ENCODE measurements around the gene METTL4.

The METTL4 gene, protein sequence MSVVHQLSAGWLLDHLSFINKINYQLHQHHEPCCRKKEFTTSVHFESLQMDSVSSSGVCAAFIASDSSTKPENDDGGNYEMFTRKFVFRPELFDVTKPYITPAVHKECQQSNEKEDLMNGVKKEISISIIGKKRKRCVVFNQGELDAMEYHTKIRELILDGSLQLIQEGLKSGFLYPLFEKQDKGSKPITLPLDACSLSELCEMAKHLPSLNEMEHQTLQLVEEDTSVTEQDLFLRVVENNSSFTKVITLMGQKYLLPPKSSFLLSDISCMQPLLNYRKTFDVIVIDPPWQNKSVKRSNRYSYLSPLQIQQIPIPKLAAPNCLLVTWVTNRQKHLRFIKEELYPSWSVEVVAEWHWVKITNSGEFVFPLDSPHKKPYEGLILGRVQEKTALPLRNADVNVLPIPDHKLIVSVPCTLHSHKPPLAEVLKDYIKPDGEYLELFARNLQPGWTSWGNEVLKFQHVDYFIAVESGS

DNA sequence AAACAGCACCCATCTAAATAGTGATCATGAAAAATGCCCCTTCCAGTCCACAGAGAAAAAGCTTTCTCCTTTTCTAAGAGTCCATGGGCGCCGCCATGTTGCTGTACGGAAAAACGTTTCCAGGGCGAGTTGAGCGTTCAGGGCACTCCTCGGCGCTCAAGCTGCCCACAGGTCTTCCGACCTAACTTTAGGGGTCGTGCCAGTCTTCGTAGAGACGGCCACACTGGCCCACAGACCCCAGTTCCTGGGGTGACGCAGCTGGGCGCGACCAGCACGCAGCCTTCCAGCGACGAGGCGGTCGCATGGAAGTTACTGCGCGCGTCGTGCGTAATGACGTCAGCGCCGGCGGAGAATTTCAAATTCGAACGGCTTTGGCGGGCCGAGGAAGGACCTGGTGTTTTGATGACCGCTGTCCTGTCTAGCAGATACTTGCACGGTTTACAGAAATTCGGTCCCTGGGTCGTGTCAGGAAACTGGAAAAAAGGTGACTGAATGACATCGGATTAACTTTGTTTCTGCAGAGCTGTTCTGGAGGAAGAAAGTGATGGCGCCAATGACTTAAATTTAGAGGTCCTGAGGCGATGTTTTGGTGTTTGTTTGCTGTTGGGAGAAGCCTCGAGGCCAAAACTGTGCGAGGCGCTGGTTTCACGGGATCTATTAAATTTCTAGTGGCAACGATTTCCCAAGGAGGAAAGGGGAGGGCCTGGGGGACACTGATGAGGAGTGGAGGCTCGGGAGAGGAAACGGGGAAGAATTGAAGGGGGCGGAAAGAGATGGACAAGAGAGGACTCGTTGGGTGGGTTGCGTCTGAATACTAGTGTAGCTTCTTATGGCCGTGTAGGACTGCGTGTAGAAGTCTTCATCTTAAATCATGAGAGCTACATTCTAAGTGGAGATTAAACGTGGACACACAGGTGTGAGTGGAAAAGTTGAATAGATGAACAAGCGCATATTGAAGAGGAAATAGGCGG is at the start of gene METTL4, which contains the start of gene NDC80:
Gene METTL4, minus strand, starts transcription at position 306 of the 971 bp plus-strand sequence. CDS start 4,289 bp downstream, outside the sequence.
Gene NDC80, plus strand, starts transcription at position 358 of the 971 bp plus-strand sequence. CDS start 1,429 bp downstream, outside the sequence.
- peak; percentile 93 for DNase-seq

DNA sequence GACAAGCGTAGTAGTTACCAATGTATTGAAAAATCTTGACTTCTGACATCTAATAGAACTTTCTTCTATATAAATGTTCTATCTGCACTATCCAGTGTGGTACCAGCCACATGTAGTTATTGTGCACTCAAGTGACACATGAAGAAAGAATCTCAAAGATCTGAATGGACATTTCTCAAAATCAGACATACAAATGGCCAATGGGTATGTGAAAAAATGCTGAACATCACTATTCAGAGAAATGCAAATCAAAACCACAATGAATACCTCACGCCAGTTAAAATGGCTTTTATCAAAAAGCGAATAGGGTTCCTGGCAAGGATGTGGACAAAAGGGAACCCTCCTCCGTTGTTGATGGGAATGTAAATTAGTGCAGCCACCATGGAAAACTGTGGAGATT is 46.7 kb upstream of the METTL4 start:
- DNase-seq = no peak

DNA sequence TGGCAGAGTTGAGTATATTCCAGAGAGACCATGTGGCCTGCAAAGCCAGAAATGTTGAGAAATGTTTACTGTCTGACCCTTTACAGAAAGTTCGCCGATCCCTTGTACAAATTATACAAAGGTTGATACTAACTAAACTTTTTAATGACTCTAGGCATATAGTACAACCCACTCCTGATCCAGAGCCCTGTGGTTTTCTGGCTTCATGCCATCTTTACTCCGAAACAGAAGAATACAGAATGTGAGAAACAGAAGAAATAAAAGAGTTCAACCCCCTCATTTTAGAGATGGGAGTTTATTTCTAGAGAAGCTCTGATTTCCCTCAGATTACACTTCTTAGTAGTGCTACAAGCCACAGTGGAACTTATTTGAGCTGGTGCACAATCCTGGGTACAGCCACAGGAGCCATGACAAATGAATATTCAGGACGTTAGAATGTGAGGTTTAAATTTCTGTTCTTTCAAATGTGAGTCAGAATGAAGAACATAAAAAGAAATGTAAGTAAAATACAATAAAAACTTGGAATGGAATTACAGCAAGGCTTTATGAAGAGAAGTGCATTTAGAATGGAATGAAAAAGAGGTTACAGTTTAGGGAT is 46.2 kb upstream of the METTL4 start:
- no peak for DNase-seq

DNA sequence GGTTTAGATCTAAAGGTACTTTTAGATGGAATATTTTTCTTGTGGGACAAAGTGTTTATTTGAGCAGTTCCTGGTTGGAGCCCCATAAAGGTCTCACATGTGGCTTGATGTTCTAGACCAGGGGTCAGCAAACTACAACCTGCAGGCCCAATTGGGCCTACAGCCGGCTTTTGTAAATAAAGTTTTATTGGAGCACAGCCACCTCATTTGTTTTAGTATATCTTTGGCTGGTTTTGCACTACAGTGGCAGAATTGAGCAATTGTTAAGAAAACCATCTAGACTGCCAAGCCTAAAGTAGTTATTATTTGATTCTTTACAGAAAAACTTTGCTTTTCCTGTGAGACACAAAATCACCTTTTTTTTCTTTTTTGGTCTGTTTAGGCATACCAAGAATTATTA is 41.7 kb upstream of the METTL4 start:
- DNase-seq = no peak

DNA sequence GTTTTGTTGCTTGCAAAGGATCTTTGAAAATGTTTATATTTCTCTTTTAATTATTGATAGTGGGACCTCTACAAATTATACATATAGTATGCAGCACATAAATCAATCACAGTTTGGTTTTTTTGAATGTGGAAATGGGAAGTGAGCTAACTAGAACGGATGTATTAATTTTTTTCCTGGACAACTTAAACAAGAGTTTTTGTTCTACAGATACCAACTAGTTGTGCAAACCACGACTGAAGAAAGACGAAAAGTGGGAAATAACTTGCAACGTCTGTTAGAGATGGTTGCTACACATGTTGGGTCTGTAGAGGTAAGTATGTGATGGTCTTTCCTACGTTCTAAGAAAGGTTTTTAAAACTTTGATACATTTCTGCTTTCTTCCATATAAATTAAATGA is 39.2 kb upstream of the METTL4 start:
- DNase-seq = no peak

DNA sequence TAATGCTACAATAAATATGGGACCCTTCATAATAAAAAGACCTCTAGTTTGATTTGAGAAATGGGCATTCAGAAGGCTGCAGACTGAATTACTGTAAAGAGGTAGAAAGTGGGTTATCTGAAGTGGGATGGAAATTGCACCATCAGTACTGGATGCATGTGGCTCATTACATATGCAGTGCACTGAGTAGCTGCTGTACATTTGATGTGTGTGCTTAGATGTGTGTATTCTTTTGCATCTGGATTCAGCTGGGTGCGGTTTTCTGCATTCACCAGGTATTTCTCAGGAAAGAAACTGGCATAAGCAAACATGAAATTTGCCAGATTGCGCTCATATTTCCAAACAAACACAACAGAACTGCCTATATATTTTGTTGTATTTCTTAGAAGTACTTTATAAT is 38.3 kb upstream of the METTL4 start:
- DNase-seq = no peak

DNA sequence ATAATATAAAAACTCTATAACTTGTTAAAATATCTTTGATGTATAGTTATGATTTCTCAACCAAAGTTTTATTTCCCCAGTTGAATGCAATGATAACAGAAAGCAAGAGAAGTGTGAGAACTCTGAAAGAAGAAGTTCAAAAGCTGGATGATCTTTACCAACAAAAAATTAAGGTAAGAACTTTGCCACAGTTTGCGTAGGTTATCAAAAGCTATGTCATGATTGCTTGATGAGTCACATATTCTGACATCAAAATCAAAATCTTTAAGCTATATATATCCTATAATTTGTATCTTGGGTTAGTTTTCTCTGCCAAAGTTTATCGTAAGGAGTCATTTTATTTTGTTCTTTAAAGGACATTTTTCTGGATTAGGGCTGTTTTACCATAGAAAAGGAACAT is 35.0 kb upstream of the METTL4 start:
- DNase-seq = no peak

DNA sequence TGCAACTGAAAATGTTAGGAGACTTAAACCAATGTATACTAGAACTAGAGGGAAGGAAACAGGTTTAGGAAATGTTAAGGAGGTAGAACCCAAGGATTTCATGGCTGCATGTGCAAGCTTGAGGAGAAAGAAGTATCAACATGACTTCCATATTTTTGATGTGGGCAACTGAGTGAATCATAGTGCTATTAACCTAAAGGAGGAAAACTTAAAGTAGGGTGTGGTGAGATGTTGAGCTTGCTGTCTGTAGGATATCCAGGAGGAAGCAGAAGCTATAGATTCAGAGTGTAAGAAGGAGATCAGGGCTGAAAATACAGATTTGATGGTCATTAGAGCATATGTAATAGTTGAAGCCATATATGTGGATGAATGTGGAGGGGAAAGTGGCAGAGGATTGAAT is 31.5 kb upstream of the METTL4 start:
- no peak for DNase-seq

DNA sequence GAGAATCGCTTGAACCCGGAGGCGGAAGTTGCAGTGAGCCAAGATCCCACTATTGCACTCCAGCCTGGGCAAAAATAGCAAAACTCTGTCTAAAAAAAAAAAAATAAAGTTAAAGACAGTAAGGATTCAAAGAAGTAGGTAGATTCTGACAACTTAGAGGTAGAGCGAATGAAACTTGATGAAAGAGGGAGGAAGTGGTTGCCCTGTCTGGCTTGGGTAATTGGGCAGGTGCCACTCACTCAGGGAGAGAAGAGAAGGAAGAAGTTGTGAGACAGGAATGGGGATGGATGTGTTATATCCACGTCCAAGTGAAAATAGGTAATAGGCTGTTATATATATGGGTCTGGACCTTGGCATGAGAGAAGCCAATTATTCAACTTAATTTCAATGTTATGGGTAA is 26.3 kb upstream of the METTL4 start:
- DNase-seq = no peak

DNA sequence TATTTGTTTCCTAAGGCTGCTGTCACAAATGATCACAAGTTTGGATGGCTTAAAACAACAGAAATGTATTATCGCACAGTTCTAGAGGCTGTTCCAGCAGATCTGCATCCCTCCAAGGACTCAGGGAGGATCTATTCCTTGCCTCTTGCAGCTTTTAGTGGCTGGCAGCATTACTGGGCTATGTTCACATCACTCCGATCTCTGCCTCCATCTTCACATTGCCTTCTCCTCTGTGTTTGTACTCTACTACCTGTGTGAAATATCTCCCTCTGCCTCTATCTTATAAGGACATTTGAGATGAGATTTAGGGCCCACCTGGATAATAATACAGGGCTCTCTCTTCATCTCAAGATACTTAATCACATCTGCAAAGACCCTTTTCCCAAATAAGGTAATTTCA is 19.0 kb upstream of the METTL4 start:
- no peak for DNase-seq

DNA sequence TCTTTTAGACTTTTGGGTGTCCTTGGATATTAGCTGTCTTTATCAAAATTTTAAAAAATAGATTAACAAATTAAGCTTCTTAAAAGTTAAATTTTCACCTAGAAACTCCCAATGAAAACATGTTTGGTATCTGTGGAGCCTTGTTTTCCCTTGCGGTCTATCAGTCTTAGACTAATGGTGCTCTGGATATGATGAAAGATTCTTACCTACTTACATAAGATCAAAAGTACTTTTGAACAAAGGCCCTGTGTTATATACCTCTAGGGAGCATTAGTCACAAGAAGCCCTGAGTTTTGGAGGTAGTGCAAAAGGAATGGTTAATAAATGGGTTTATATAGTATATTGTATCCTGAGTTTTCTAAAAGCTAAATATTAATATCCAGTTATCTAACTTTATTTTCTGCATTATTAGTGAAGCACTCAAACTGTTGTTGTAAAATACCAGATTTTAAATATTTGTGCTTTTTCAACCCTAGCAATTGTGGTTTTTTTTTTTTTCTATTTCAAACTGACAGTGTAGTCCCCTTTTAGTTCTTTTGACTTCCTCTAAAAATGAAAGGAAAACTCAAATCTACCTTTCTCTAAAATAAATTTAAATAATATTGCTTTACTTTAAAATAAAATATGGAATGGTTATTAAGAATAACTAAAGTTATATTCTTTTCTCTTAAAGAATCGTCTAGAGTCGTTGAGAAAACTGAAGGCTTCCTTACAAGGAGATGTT is 18.2 kb upstream of the METTL4 start:
- no peak for DNase-seq

DNA sequence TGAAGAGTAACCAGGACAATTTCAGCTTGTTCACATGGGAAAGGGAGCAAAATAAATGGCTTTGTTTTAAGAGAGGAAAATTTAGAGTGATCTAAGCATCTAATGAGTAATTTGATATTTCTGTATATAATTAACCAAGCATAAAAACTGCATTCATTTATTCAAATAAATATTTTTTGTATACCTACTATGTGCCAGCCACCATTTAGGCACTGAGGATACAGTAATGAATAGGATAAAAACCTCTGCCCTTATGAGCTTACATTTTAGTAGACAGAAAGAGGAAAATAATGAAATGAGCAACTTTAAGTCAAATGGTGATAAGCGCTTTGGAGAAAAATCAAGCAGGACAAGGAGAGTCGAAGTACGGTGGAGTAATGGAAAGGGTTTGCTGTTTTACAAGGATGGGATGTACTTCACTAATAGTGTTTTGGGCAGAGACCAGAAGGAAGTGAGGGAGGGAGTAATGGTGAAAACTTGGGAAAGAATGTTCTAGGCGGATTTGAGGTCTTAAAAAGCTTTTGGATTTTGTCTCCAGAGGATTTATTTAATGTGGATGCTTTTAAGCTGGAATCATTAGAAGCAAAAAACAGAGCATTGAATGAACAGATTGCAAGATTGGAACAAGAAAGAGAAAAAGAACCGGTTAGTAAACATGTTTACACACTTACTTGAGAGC is 17.5 kb upstream of the METTL4 start:
- DNase-seq = no peak

DNA sequence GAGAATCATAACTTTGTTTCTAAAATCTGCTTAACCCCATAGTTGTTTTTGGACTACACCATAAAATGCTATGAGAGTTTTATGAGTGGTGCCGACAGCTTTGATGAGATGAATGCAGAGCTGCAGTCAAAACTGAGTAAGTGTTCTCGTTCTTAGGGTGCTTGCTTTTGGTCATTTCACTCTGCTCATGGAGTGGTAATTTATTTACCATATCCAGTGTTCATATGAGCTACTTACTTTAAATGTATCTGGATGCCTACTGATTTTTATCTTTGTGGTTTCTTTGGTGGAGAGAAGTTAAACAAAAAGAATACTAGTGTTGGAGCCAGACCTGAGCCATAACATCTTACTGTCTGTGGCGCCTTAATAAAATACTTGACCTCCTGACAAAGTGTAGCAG is 16.5 kb upstream of the METTL4 start:
- no peak for DNase-seq

DNA sequence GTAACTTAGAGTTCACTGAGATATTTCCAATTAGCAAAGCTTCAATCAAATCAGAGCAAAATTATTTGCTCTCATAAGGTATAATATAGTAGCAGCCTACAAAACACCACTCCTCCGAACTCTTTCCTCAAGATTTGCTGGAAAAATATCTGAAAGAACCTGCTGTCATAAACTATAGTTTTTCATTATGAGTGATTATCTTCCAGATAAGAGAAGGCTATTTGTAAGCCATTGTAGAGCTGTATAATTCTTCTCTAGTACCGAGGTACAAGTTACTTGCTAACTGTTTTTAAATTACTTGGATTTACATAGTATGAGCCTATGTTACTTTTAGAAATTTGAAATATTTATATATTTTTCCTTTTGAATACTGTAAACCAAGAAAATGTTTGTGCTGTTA is 2.1 kb upstream of the METTL4 start:
- DNase-seq = no peak

DNA sequence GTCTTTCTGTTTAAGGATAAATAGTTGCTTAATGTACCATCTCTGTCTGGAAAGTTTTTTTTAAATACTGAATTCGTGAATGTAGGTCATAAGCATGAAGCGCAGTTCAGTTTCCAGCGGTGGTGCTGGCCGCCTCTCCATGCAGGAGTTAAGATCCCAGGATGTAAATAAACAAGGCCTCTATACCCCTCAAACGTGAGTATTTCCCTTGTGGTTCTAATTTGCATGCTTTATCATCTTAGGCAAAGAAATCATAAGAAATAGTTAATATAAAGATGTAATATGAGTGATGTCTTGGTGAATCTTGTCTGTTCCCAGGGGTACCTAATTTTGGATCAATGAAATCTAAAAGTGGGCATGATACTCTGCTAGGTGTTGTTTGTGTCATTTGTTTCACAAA is 1.6 kb upstream of the METTL4 start:
- DNase-seq = no peak

DNA sequence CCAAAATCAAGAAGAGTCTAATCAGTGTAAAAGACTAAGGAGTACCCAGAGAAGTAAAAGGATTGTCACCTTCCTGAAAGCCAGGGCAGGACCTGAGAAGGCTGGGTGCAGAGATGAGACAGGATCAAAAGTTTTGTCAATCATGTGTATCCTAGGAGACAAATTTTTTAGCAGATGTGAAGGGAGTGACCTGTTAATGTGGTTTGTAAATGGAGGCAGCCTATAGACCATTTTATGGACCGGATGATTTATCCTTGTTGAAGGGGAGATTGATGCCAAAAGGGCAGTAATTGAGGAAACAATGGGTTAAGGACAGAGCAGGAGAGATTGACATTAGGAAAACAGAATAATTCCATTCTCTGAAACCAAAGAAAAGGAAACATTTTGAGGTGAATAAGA is 865 bp upstream of the METTL4 start:
- no peak for DNase-seq

DNA sequence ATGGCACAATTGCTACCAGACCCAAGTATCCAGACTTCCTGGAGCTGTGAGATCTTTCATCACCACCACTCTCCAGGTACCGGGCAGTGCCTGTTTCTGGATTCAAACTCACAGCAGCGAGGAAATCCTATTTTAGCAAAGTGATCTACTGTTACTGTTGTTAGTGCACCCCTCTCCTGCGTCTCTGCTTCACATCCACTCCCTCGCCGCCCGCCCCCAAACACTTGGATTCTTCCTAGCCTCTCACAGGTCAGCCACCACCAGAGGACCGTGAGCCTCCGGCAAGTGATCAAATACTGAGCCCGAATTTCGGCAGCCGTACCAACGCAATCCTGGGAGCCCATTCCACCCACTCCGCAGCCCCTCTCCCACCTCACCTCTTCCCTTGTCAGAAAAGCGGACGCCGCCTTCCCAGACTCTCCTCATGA is 519 bp downstream of the METTL4 start:
- DNase-seq = peak; percentile 87

DNA sequence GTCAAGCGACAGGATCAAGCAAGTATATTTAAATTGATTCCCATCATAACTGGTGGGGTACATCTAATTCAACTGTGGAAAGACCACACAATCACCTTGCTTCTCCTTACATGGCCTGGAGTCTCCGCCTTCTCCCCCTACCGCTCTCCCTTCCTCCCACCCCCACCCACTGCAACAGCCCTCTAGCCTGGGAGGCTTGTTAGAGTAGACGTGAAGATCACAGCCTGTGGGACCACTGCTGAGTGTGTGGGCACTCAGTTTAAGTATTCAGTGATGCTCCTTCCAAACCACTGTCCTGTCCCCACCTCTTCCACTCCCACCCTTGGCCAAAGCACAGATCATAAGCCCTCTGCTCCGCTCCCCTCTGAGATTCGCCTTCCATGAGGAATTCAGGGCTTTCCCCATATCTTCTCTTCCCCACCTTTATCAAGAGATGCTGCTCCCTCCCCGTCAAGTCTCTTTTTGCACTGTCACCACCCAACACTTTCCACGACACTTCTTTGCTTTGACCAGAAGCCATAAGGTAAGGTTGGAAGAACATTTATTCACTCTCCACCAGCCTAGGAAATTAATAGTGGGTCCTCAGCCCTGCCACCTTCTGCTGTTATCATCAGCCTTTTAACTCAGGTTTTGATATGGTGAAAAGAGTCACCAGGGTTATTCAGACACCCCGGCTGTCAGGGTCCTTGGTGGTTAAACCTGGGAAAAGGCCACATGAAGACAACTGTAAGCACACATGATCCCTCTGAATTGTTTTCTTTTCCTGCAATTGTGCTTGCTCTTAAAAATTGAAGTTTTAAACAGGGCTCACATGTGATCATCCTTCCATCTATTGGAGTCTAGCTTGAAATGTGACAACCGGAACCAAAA is 1.7 kb downstream of the METTL4 start:
- no peak for DNase-seq

DNA sequence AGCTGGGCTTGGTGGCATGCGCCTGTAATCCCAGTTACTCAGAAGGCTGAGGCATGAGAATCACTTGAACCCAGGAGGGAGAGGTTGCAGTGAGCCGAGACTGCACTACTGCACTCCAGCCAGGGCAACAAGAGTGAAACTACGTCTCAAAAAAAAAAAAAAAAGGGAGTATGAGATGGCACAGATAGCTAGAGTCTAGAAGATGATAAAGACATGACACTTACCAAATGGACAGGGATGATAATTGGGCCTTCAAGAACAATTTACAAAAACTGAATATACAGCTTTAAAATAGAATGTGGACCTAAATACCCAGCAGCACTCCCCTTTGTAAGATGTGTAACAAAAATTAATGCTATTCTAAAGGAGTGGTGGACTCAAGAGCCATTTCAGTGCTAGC is 2.7 kb downstream of the METTL4 start:
- no peak for DNase-seq

DNA sequence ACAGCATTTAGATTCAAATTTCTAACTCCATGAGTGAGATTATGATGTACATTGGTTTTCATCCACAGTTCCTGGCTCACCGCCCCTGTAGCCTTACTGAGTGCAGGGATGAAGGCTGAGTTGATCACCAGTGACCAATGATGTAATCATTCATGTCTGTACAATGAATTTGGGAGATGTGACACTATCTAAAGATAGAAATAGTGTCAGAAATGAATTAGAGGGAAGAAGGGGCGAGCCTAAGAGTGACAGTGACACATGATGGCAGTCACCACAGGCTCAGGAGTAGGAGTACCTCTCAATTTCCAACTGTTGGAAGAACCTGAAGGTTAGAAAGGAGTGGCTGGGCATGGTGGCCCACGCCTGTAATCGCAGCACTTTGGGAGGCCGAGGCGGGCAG is 3.2 kb downstream of the METTL4 start:
- DNase-seq = no peak

DNA sequence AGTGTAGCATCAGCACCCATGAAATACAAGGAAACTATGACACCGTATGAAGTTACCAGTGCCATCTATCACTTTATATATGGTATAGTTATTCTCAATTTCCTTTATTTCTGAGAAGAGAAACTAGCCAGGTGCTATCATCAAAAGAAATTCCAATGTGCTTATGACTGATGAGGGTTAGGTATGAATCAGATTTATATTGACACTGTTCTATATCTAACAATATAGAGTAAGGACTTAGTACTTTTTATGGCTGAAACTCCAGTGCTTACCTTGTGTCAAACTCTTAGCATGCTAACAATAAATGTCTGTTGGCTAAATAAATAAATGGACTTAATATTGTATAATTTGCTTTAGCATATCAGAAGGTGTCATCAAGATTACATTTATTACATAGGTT is 6.9 kb downstream of the METTL4 start:
- no peak for DNase-seq
